Measurements from ENCODE around the gene ADPRHL1.
A peak's percentile ranks its signal among the peaks of the same experiment; 100 is the strongest.

ADPRHL1 gene

DNA sequence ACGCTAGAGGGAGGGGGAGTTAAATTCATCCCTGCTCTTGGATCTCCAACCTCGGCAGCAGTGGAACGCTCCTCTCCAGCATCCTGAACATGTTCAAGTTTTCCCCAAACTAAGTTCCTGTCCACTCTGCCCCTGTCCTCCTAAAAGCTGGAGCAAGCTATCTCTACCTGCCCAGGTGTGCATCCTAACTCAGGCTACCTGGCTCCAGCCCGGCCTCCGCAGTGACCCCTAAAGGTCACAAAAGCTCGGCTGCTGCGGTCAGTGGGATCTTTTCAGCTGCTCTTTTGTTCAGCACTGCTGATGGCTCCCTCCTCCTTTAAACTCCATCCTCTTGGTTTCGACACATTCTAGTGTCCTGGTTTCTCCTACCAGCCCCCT is 35.9 kb upstream of the ADPRHL1 start:
- FAIRE-seq: no peak
- TF ChIP-seq, protein P1, sequence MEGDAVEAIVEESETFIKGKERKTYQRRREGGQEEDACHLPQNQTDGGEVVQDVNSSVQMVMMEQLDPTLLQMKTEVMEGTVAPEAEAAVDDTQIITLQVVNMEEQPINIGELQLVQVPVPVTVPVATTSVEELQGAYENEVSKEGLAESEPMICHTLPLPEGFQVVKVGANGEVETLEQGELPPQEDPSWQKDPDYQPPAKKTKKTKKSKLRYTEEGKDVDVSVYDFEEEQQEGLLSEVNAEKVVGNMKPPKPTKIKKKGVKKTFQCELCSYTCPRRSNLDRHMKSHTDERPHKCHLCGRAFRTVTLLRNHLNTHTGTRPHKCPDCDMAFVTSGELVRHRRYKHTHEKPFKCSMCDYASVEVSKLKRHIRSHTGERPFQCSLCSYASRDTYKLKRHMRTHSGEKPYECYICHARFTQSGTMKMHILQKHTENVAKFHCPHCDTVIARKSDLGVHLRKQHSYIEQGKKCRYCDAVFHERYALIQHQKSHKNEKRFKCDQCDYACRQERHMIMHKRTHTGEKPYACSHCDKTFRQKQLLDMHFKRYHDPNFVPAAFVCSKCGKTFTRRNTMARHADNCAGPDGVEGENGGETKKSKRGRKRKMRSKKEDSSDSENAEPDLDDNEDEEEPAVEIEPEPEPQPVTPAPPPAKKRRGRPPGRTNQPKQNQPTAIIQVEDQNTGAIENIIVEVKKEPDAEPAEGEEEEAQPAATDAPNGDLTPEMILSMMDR (IDR thresholded peaks at IDR 0.05; ENCODE audit: insufficient read depth, missing control alignments): no peak
- no peak for DNase-seq (ENCODE audit: insufficient read length, low spot score)

DNA sequence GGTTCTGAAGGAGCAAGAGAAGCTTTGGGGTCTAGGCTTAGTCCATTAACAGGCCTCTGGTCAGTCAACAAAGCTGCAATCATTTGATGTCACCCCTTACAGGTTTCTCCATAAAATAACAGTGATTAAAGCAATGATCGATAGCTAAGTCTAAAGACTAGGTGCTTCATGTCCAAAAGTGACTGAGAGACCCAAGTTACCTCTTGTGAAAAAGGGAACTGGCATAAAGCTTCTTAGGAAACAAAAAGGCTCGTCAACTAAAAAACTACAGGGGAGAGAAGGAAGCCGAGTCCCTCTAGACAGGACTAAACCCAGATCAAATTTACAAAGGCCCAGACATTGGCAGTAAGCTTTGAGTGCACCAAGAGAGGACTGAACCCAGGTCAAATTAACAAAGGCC is 35.0 kb upstream of the ADPRHL1 start:
- TF ChIP-seq, protein P1 (IDR thresholded peaks at IDR 0.05; ENCODE audit: insufficient read depth, missing control alignments): no peak
- DNase-seq (ENCODE audit: insufficient read length, low spot score): no peak
- FAIRE-seq: no peak

DNA sequence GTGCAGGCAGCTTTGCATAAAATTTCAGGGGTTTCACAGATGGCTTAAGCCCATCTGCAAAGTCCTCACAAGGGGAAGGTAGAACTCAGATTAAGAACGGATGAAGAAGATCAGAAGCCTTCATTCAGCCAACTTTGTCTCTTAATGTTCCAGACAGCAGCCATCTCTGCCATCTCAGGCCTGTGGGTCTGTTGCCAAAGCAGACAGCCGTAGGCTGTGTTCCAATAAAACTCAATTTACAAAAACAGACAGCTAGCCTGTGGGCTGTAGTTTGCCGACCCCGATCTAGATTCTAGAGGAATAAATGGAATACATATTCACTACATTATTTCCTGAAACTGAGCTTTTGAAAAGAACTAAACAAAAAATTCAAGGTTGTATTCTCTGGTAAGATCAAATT is 33.4 kb upstream of the ADPRHL1 start:
- FAIRE-seq (no peak), DNase-seq (ENCODE audit: insufficient read length, low spot score) (no peak)
- TF ChIP-seq, protein P1 (IDR thresholded peaks at IDR 0.05; ENCODE audit: insufficient read depth, missing control alignments): no peak

DNA sequence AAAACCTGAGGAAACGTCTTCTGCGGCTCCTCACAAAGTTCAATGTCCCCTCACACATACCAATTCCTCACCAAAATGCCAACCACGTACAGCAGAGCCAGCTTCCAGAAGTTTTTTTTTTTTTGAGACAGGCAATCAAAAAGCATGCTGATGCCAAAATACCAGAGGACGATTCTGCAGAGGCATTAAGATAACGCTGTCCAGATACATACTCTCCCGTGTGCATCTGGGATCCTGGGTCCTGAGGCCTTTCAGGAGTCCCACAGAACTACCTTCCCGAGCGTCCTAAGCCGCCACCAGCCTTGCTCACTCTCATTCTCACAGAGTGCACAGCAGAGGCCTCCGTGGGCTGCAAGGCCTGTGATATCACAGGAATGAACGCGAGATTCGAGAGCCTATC is 32.3 kb upstream of the ADPRHL1 start:
- FAIRE-seq (no peak), DNase-seq (ENCODE audit: insufficient read length, low spot score) (no peak)
- TF ChIP-seq, protein P1 (IDR thresholded peaks at IDR 0.05; ENCODE audit: insufficient read depth, missing control alignments): no peak

DNA sequence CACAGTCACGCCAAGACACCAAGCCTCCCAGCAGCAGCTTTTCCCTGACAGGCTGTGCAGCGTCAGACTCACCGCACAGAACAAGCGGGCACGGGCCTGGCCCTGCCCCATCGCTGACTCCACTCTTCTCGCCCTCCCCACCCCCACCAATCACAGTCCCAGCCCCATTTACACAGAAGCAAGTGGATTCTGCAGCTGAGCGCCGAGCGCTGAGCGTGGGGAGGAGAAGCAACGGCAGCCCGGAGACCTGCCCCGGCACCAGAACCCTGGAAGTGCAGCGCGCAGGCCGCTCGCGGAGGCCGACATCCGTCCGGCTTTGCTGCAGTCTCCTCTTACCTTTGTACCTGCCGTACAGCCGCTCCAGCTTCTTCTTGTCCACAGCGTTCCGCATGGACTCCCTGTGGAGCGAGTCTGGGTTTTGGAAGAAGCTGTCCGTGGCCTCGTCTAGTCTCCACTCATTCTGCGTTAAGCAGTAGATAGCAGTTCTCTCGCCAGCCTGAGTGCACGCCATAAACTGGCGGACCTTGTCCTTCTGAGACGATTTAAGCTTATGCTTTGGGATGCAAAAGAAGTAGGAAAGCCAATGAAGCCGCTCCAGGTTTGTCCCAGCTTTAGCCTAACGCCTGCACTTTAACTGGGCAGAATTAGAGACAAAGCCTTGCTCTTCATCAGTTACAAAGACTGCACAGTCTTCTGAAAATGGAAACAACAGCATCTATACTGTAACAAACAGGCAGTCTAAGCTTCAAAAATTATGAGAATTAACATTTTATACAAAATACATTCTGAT is 30.4 kb upstream of the ADPRHL1 start:
- FAIRE-seq (no peak), DNase-seq (ENCODE audit: insufficient read length, low spot score) (no peak)
- TF ChIP-seq, protein P1 (IDR thresholded peaks at IDR 0.05; ENCODE audit: insufficient read depth, missing control alignments): no peak

DNA sequence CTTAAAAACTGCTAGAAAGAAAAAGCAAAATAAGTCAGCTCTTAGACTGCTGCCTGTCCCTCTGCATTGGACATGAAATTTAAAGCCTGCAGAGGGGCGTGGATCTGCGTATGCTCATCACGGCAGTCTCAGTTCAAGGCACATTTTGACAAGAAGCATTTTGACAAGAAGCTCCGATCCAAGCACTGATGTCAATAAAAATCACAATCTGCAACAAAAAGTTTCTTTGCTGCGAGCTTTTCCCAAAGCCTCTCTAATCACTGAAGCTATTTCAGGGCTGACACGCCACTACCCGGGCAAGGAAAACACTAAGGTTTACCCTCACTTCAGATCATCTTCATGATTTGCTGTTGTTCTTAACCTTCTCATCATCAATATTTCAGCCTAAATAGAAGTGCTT is 29.8 kb upstream of the ADPRHL1 start:
- TF ChIP-seq, protein P1 (IDR thresholded peaks at IDR 0.05; ENCODE audit: insufficient read depth, missing control alignments): no peak
- FAIRE-seq: no peak
- DNase-seq (ENCODE audit: insufficient read length, low spot score): no peak

DNA sequence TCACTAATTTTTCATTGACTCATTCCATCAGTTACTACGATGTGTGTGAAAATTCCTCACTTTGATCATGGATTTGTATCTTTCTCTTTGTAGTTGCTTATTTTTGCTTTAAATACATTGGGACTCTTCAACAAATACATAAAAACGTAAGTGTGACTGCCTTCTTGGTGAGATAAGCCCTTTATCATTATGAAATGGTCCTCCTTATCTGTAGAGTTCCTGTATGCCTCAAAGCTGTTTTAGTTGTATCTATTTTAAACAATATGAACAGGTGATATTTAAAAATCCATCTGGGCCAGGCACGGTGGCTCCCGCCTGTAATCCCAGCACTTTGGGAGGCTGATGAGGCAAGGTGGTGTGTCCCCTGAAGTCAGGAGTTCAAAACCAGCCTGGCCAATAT is 25.9 kb upstream of the ADPRHL1 start:
- DNase-seq (ENCODE audit: insufficient read length, low spot score): no peak
- TF ChIP-seq, protein P1 (IDR thresholded peaks at IDR 0.05; ENCODE audit: insufficient read depth, missing control alignments): no peak
- peak; percentile 35 for FAIRE-seq
